ENCODE results near the gene CACNA2D4.
A peak's percentile ranks its signal among the peaks of the same experiment; 100 is the strongest.

Gene CACNA2D4

GRCh38 chr12:1830401-1830845 is 88.0 kb downstream of the CACNA2D4 start:
- H3K9me3 ChIP-seq (ENCODE audit: insufficient read depth, low read depth, low read length) = no peaks in the 10 kb centered on the region
- peaks cover 6% of the 10 kb centered on the region; the same call in 1 of the 2 replicates for H3K4me1 ChIP-seq (ENCODE audit: insufficient read depth, low read length)
- H3K4me3 ChIP-seq (ENCODE audit: low read length) = peak overlapping the region; percentile 41; the same call in 1 of the 2 replicates
- no peak overlapping the region for H3K27ac ChIP-seq (ENCODE audit: low read length)
- H3K36me3 ChIP-seq (ENCODE audit: insufficient read depth, low read depth, low read length) = no peaks in the 10 kb centered on the region
- no peak overlapping the region for H3K9ac ChIP-seq (ENCODE audit: low read depth, low read length)
- peaks cover 29% of the 10 kb centered on the region for H3K27me3 ChIP-seq (ENCODE audit: insufficient read depth, low read length)

- no peaks in the 10 kb centered on the region for H3K9me3 ChIP-seq (ENCODE audit: insufficient read depth, low read depth, low read length)
- H3K36me3 ChIP-seq (ENCODE audit: insufficient read depth, low read depth, low read length) = no peaks in the 10 kb centered on the region
- no peak overlapping the region for H3K9ac ChIP-seq (ENCODE audit: low read depth, low read length)
- no peak overlapping the region for H3K27ac ChIP-seq (ENCODE audit: low read length)
- peaks cover 6% of the 10 kb centered on the region; the same call in 1 of the 2 replicates for H3K4me1 ChIP-seq (ENCODE audit: insufficient read depth, low read length)
- H3K27me3 ChIP-seq (ENCODE audit: insufficient read depth, low read length) = peaks cover 29% of the 10 kb centered on the region
- H3K4me3 ChIP-seq (ENCODE audit: low read length) = no peak overlapping the region
Measured at GRCh38 chr12:1829306-1829900, 89.0 kb downstream of the CACNA2D4 start.

GRCh38 chr12:1828856-1829255 is 89.6 kb downstream of the CACNA2D4 start:
- Histone ChIP-seq H3K36me3 (ENCODE audit: insufficient read depth, low read depth, low read length) (no peaks in the 10 kb centered on the region), H3K27ac (ENCODE audit: low read length) (no peak overlapping the region), H3K27me3 (ENCODE audit: insufficient read depth, low read length) (peaks cover 29% of the 10 kb centered on the region), H3K4me1 (ENCODE audit: insufficient read depth, low read length) (peaks cover 6% of the 10 kb centered on the region; the same call in 1 of the 2 replicates), H3K9me3 (ENCODE audit: insufficient read depth, low read depth, low read length) (no peaks in the 10 kb centered on the region), H3K9ac (ENCODE audit: low read depth, low read length) (no peak overlapping the region), H3K4me3 (ENCODE audit: low read length) (no peak overlapping the region)

GRCh38 chr12:1827826-1828805 is 90.3 kb downstream of the CACNA2D4 start:
- Histone ChIP-seq H3K27me3 (ENCODE audit: insufficient read depth, low read length) (peaks cover 29% of the 10 kb centered on the region), H3K9ac (ENCODE audit: low read depth, low read length) (no peak overlapping the region), H3K4me3 (ENCODE audit: low read length) (no peak overlapping the region), H3K36me3 (ENCODE audit: insufficient read depth, low read depth, low read length) (no peaks in the 10 kb centered on the region), H3K9me3 (ENCODE audit: insufficient read depth, low read depth, low read length) (no peaks in the 10 kb centered on the region), H3K27ac (ENCODE audit: low read length) (no peak overlapping the region), H3K4me1 (ENCODE audit: insufficient read depth, low read length) (peaks cover 6% of the 10 kb centered on the region; the same call in 1 of the 2 replicates)

- Histone ChIP-seq H3K9me3 (ENCODE audit: insufficient read depth, low read depth, low read length) (no peaks in the 10 kb centered on the region), H3K9ac (ENCODE audit: low read depth, low read length) (no peak overlapping the region), H3K27ac (ENCODE audit: low read length) (no peak overlapping the region), H3K36me3 (ENCODE audit: insufficient read depth, low read depth, low read length) (no peaks in the 10 kb centered on the region), H3K27me3 (ENCODE audit: insufficient read depth, low read length) (peaks cover 30% of the 10 kb centered on the region), H3K4me3 (ENCODE audit: low read length) (no peak overlapping the region), H3K4me1 (ENCODE audit: insufficient read depth, low read length) (peaks cover 6% of the 10 kb centered on the region; the same call in 1 of the 2 replicates)
Measured at GRCh38 chr12:1826867-1827705, 91.4 kb downstream of the CACNA2D4 start.

- Histone ChIP-seq H3K9ac (ENCODE audit: low read depth, low read length) (no peak overlapping the region), H3K36me3 (ENCODE audit: insufficient read depth, low read depth, low read length) (no peaks in the 10 kb centered on the region), H3K27me3 (ENCODE audit: insufficient read depth, low read length) (peaks cover 30% of the 10 kb centered on the region), H3K9me3 (ENCODE audit: insufficient read depth, low read depth, low read length) (no peaks in the 10 kb centered on the region), H3K27ac (ENCODE audit: low read length) (no peak overlapping the region), H3K4me3 (ENCODE audit: low read length) (no peak overlapping the region), H3K4me1 (ENCODE audit: insufficient read depth, low read length) (peaks cover 3% of the 10 kb centered on the region; the same call in 1 of the 2 replicates)
Measured at GRCh38 chr12:1826401-1826800, 92.1 kb downstream of the CACNA2D4 start.

- Histone ChIP-seq H3K9me3 (ENCODE audit: insufficient read depth, low read depth, low read length) (no peaks in the 10 kb centered on the region), H3K9ac (ENCODE audit: low read depth, low read length) (no peak overlapping the region), H3K4me3 (ENCODE audit: low read length) (no peak overlapping the region), H3K27me3 (ENCODE audit: insufficient read depth, low read length) (peaks cover 30% of the 10 kb centered on the region), H3K27ac (ENCODE audit: low read length) (no peak overlapping the region), H3K36me3 (ENCODE audit: insufficient read depth, low read depth, low read length) (no peaks in the 10 kb centered on the region), H3K4me1 (ENCODE audit: insufficient read depth, low read length) (no peaks in the 10 kb centered on the region; the same call in 1 of the 2 replicates)
Measured at GRCh38 chr12:1825382-1826102, 92.9 kb downstream of the CACNA2D4 start.

GRCh38 chr12:1823237-1823636 is 95.2 kb downstream of the CACNA2D4 start:
- Histone ChIP-seq H3K36me3 (ENCODE audit: insufficient read depth, low read depth, low read length) (no peaks in the 10 kb centered on the region), H3K4me1 (ENCODE audit: insufficient read depth, low read length) (no peaks in the 10 kb centered on the region), H3K27me3 (ENCODE audit: insufficient read depth, low read length) (peaks cover 38% of the 10 kb centered on the region), H3K4me3 (ENCODE audit: low read length) (no peak overlapping the region), H3K27ac (ENCODE audit: low read length) (no peak overlapping the region), H3K9me3 (ENCODE audit: insufficient read depth, low read depth, low read length) (no peaks in the 10 kb centered on the region), H3K9ac (ENCODE audit: low read depth, low read length) (no peak overlapping the region)

- H3K36me3 ChIP-seq (ENCODE audit: insufficient read depth, low read depth, low read length) = no peaks in the 10 kb centered on the region
- H3K9me3 ChIP-seq (ENCODE audit: insufficient read depth, low read depth, low read length) = no peaks in the 10 kb centered on the region
- H3K27ac ChIP-seq (ENCODE audit: low read length) = no peak overlapping the region
- H3K9ac ChIP-seq (ENCODE audit: low read depth, low read length) = no peak overlapping the region
- H3K27me3 ChIP-seq (ENCODE audit: insufficient read depth, low read length) = peaks cover 38% of the 10 kb centered on the region
- H3K4me1 ChIP-seq (ENCODE audit: insufficient read depth, low read length) = no peaks in the 10 kb centered on the region
- H3K4me3 ChIP-seq (ENCODE audit: low read length) = no peak overlapping the region
Measured at GRCh38 chr12:1822699-1823098, 95.8 kb downstream of the CACNA2D4 start.

GRCh38 chr12:1821805-1822204 is 96.6 kb downstream of the CACNA2D4 start:
- H3K27me3 ChIP-seq (ENCODE audit: insufficient read depth, low read length) = peaks cover 38% of the 10 kb centered on the region
- no peaks in the 10 kb centered on the region for H3K4me1 ChIP-seq (ENCODE audit: insufficient read depth, low read length)
- no peak overlapping the region for H3K4me3 ChIP-seq (ENCODE audit: low read length)
- H3K9me3 ChIP-seq (ENCODE audit: insufficient read depth, low read depth, low read length) = no peaks in the 10 kb centered on the region
- H3K9ac ChIP-seq (ENCODE audit: low read depth, low read length) = no peak overlapping the region
- H3K27ac ChIP-seq (ENCODE audit: low read length) = no peak overlapping the region
- no peaks in the 10 kb centered on the region for H3K36me3 ChIP-seq (ENCODE audit: insufficient read depth, low read depth, low read length)

GRCh38 chr12:1820896-1821291 is 97.6 kb downstream of the CACNA2D4 start:
- Histone ChIP-seq H3K4me1 (ENCODE audit: insufficient read depth, low read length) (no peaks in the 10 kb centered on the region), H3K36me3 (ENCODE audit: insufficient read depth, low read depth, low read length) (no peaks in the 10 kb centered on the region), H3K9me3 (ENCODE audit: insufficient read depth, low read depth, low read length) (no peaks in the 10 kb centered on the region), H3K27me3 (ENCODE audit: insufficient read depth, low read length) (peaks cover 38% of the 10 kb centered on the region), H3K27ac (ENCODE audit: low read length) (no peak overlapping the region), H3K4me3 (ENCODE audit: low read length) (no peak overlapping the region), H3K9ac (ENCODE audit: low read depth, low read length) (no peak overlapping the region)
